ENCODE results near the gene BRCC3. TPM values are rescaled to one million over a fixed set of nuclear protein-coding genes. Genes with fewer than 3 reads are reported as not detected.
A peak's percentile ranks its signal among the peaks of the same experiment; 100 is the strongest.

BRCC3 gene
- total and polyA plus RNA-seq, 2 of the 13 experiments (the other 11 are each of a cell fraction or from before 2014, with no cell fraction given), result 19.8 to 24.3 TPM

- BruUV-seq (replicated peaks), result no TSS peak
- CTCF ChIA-PET (ENCODE audit: low intra/inter-chr PET ratio, low total read pairs), result interaction anchor here (1.1 kb wide), 1 partner anchor 105 kb away, joined by 5 read pairs; no protein-coding TSS in a partner anchor
- no peak overlapping the region for H3K4me2 ChIP-seq (ENCODE audit: low read depth, low read length)
- peak; percentile 76 for ATAC-seq
- H3K27me3 ChIP-seq (ENCODE audit: control insufficient read depth in 1 of 2, insufficient read depth in 2 of 2, low read length in 2 of 2), result no peaks in the 10 kb centered on the region
- no peaks in the 10 kb centered on the region for H3K9me3 ChIP-seq (ENCODE audit: low read length)
- in situ Hi-C loops (cut with HindIII; ENCODE audit: extremely low pct_ligation_motif_present, low pct_unique_long_range_greater_than_20kb) (loop anchor here (10.0 kb wide), 1 partner anchor 102 kb away; no protein-coding TSS in a partner anchor), intact Hi-C loops (cut with micrococcal nuclease; ENCODE audit: unreplicated experiment) (no loop called here)
- DNase-seq (ENCODE audit: low spot score), result peak; percentile 21
- H3K4me1 ChIP-seq (ENCODE audit: insufficient read depth, low read length), result no peaks in the 10 kb centered on the region
- no peak for FAIRE-seq
- POLR2A ChIA-PET, result no interaction called here
- H2AFZ ChIP-seq (ENCODE audit: low read length), result no peak overlapping the region
- no peak overlapping the region for H3K4me3 ChIP-seq (replicated peaks in 1 of 3; ENCODE audit: insufficient read depth in 1 of 3, low read depth in 2 of 3, low read length in 3 of 3)
- H3K9ac ChIP-seq (ENCODE audit: insufficient read depth, low read depth, low read length), result no peak overlapping the region
- 92% methylated on average over 19 of the region's 24 CpGs for WGBS (ENCODE audit: low lambda C conversion rate)
- H3K36me3 ChIP-seq (replicated peaks in 1 of 2; ENCODE audit: control insufficient read depth in 1 of 2, insufficient read depth in 2 of 2, low read length in 2 of 2), result peaks cover 1 to 6% of the 10 kb centered on the region in 2 experiments; a peak in 1 of 5 replicates
- H3K79me2 ChIP-seq (ENCODE audit: insufficient read depth, low read length), result no peaks in the 10 kb centered on the region
- no peaks in the 10 kb centered on the region for H4K20me1 ChIP-seq (ENCODE audit: insufficient read depth, low read length)
- H3K27ac ChIP-seq (ENCODE audit: extremely low read length, insufficient read depth, low read length), result no peak overlapping the region
- 0 out of 2 replicates have a peak, but pooled peaks have one; percentile 14 for TF ChIP-seq ZBTB38 (CRISPR knock-in tag; IDR thresholded peaks at IDR 0.05)
- TF ChIP-seq, protein P1, sequence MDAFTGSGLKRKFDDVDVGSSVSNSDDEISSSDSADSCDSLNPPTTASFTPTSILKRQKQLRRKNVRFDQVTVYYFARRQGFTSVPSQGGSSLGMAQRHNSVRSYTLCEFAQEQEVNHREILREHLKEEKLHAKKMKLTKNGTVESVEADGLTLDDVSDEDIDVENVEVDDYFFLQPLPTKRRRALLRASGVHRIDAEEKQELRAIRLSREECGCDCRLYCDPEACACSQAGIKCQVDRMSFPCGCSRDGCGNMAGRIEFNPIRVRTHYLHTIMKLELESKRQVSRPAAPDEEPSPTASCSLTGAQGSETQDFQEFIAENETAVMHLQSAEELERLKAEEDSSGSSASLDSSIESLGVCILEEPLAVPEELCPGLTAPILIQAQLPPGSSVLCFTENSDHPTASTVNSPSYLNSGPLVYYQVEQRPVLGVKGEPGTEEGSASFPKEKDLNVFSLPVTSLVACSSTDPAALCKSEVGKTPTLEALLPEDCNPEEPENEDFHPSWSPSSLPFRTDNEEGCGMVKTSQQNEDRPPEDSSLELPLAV (CRISPR knock-in tag; conservative IDR thresholded peaks at IDR 0.05; ENCODE audit: low read depth), result no peak
- TF ChIP-seq SIX1 (CRISPR knock-in tag; IDR thresholded peaks at IDR 0.05; ENCODE audit: borderline replicate concordance), result no peak
- TF ChIP-seq, protein P2, sequence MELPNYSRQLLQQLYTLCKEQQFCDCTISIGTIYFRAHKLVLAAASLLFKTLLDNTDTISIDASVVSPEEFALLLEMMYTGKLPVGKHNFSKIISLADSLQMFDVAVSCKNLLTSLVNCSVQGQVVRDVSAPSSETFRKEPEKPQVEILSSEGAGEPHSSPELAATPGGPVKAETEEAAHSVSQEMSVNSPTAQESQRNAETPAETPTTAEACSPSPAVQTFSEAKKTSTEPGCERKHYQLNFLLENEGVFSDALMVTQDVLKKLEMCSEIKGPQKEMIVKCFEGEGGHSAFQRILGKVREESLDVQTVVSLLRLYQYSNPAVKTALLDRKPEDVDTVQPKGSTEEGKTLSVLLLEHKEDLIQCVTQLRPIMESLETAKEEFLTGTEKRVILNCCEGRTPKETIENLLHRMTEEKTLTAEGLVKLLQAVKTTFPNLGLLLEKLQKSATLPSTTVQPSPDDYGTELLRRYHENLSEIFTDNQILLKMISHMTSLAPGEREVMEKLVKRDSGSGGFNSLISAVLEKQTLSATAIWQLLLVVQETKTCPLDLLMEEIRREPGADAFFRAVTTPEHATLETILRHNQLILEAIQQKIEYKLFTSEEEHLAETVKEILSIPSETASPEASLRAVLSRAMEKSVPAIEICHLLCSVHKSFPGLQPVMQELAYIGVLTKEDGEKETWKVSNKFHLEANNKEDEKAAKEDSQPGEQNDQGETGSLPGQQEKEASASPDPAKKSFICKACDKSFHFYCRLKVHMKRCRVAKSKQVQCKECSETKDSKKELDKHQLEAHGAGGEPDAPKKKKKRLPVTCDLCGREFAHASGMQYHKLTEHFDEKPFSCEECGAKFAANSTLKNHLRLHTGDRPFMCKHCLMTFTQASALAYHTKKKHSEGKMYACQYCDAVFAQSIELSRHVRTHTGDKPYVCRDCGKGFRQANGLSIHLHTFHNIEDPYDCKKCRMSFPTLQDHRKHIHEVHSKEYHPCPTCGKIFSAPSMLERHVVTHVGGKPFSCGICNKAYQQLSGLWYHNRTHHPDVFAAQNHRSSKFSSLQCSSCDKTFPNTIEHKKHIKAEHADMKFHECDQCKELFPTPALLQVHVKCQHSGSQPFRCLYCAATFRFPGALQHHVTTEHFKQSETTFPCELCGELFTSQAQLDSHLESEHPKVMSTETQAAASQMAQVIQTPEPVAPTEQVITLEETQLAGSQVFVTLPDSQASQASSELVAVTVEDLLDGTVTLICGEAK (IDR thresholded peaks at IDR 0.05), result no peak
- TF ChIP-seq, protein P2 (CRISPR knock-in tag; IDR thresholded peaks at IDR 0.05), result no peak
- TF ChIP-seq STAG1 (CRISPR knock-in tag; IDR thresholded peaks at IDR 0.05), result peak; percentile 52
- TF ChIP-seq, protein P3, sequence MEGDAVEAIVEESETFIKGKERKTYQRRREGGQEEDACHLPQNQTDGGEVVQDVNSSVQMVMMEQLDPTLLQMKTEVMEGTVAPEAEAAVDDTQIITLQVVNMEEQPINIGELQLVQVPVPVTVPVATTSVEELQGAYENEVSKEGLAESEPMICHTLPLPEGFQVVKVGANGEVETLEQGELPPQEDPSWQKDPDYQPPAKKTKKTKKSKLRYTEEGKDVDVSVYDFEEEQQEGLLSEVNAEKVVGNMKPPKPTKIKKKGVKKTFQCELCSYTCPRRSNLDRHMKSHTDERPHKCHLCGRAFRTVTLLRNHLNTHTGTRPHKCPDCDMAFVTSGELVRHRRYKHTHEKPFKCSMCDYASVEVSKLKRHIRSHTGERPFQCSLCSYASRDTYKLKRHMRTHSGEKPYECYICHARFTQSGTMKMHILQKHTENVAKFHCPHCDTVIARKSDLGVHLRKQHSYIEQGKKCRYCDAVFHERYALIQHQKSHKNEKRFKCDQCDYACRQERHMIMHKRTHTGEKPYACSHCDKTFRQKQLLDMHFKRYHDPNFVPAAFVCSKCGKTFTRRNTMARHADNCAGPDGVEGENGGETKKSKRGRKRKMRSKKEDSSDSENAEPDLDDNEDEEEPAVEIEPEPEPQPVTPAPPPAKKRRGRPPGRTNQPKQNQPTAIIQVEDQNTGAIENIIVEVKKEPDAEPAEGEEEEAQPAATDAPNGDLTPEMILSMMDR (CRISPR knock-in tag; IDR thresholded peaks at IDR 0.05), result peak; percentile 65
- no peak for TF ChIP-seq HNRNPK (IDR thresholded peaks at IDR 0.05; ENCODE audit: low read depth, low read length, poor library complexity, severe bottlenecking)
- TF ChIP-seq NFE2L1 (CRISPR knock-in tag; IDR thresholded peaks at IDR 0.05; ENCODE audit: borderline replicate concordance), result no peak
- no peak for TF ChIP-seq HOXA3 (CRISPR knock-in tag; IDR thresholded peaks at IDR 0.05)
- no peak for TF ChIP-seq KAT7 (CRISPR knock-in tag; IDR thresholded peaks at IDR 0.05; ENCODE audit: borderline replicate concordance)
Measured at GRCh38 chrX:155086202-155086840, 15.0 kb downstream of the BRCC3 start.

Measured in HepG2 (cell line).